ENCODE data around the gene TMEM63A. TPM values are rescaled to one million over a fixed set of nuclear protein-coding genes. Genes with fewer than 3 reads are reported as not detected.

The TMEM63A gene
- total RNA-seq, 3 donors from 2014 or later (not counting 1 experiment from before 2014, with no cell fraction given) = 101 to 166 (median 113) TPM

GRCh38 chr1:225855503-225856300 is 26.5 kb downstream of the TMEM63A start:
- Histone ChIP-seq H3K9me3 (ENCODE audit: control insufficient read depth, insufficient read depth, low read length) (no peaks in the 10 kb centered on the region), H3K4me3 (ENCODE audit: low read length) (no peak overlapping the region), H3K36me3 (ENCODE audit: control insufficient read depth, insufficient read depth, low read length) (peaks cover 69% of the 10 kb centered on the region), H3K27ac (ENCODE audit: low read length) (no peak overlapping the region), H3K27me3 (ENCODE audit: control insufficient read depth, insufficient read depth, low read length) (no peaks in the 10 kb centered on the region), H3K4me1 (ENCODE audit: control insufficient read depth, insufficient read depth, low read length) (peaks cover 29% of the 10 kb centered on the region)
- DNase-seq = no peak
- Mint-ChIP-seq H3K4me3 (no peak overlapping the region), H3K27me3 (ENCODE audit: low read depth in 2 of 2) (no peaks in the 10 kb centered on the region), H3K36me3 (peaks cover 29% of the 10 kb centered on the region), H3K27ac (peak overlapping the region in 1 of 2 donors; percentile 73), H3K9me3 (no peaks in the 10 kb centered on the region), H3K4me1 (peaks cover 19 to 34% of the 10 kb centered on the region in 2 donors)
- intact Hi-C loops (cut with micrococcal nuclease) = no loop called here
- ATAC-seq = no peak
- TF ChIP-seq CTCF (IDR thresholded peaks at IDR 0.05) = no peak
- WGBS (ENCODE audit: insufficient coverage) = 58% methylated on average over 10 of the region's 10 CpGs

GRCh38 chr1:225853441-225853840 is 28.7 kb downstream of the TMEM63A start:
- Histone ChIP-seq H3K4me3 (ENCODE audit: low read length) (no peak overlapping the region), H3K27ac (ENCODE audit: low read length) (no peak overlapping the region), H3K9me3 (ENCODE audit: control insufficient read depth, insufficient read depth, low read length) (no peaks in the 10 kb centered on the region), H3K4me1 (ENCODE audit: control insufficient read depth, insufficient read depth, low read length) (peaks cover 51% of the 10 kb centered on the region), H3K27me3 (ENCODE audit: control insufficient read depth, insufficient read depth, low read length) (no peaks in the 10 kb centered on the region), H3K36me3 (ENCODE audit: control insufficient read depth, insufficient read depth, low read length) (peaks cover 53% of the 10 kb centered on the region)
- 95% methylated on average over 12 of the region's 12 CpGs for WGBS (ENCODE audit: insufficient coverage)
- ATAC-seq (no peak), DNase-seq (no peak)
- peak overlapping the region in 1 of 2 donors; percentile 39 for H3K27ac Mint-ChIP-seq
- TF ChIP-seq CTCF (IDR thresholded peaks at IDR 0.05) = no peak
- H3K4me3 Mint-ChIP-seq = no peak overlapping the region
- H3K36me3 Mint-ChIP-seq = peaks cover 20% of the 10 kb centered on the region
- H3K4me1 Mint-ChIP-seq = peaks cover 36 to 56% of the 10 kb centered on the region in 2 donors
- no peaks in the 10 kb centered on the region for H3K27me3 Mint-ChIP-seq (ENCODE audit: low read depth in 2 of 2)
- no peaks in the 10 kb centered on the region for H3K9me3 Mint-ChIP-seq
- intact Hi-C loops (cut with micrococcal nuclease) = loop anchor here (5.0 kb wide), 1 partner anchor 76 kb away; the partner anchor contains the start of gene SRP9

- H3K36me3 Mint-ChIP-seq = peaks cover 11% of the 10 kb centered on the region
- no peaks in the 10 kb centered on the region for H3K27me3 ChIP-seq (ENCODE audit: control insufficient read depth, insufficient read depth, low read length)
- 72% methylated on average over 10 of the region's 13 CpGs for WGBS (ENCODE audit: insufficient coverage)
- H3K4me3 ChIP-seq (ENCODE audit: low read length) = no peak overlapping the region
- peaks cover 45 to 65% of the 10 kb centered on the region in 2 donors for H3K4me1 Mint-ChIP-seq
- H3K27ac Mint-ChIP-seq = peak overlapping the region; percentile 75 to 87
- no peak for DNase-seq
- peaks cover 60% of the 10 kb centered on the region for H3K4me1 ChIP-seq (ENCODE audit: control insufficient read depth, insufficient read depth, low read length)
- no peaks in the 10 kb centered on the region for H3K9me3 Mint-ChIP-seq
- H3K27me3 Mint-ChIP-seq (ENCODE audit: low read depth in 2 of 2) = no peaks in the 10 kb centered on the region
- TF ChIP-seq CTCF (IDR thresholded peaks at IDR 0.05) = no peak
- H3K4me3 Mint-ChIP-seq = no peak overlapping the region
- no peak for ATAC-seq
- no peak overlapping the region for H3K27ac ChIP-seq (ENCODE audit: low read length)
- intact Hi-C loops (cut with micrococcal nuclease) = loop anchor here (5.0 kb wide), 1 partner anchor 75 kb away; the partner anchor contains the start of gene SRP9
- peaks cover 50% of the 10 kb centered on the region for H3K36me3 ChIP-seq (ENCODE audit: control insufficient read depth, insufficient read depth, low read length)
- no peaks in the 10 kb centered on the region for H3K9me3 ChIP-seq (ENCODE audit: control insufficient read depth, insufficient read depth, low read length)
Measured at GRCh38 chr1:225852413-225853124, 29.6 kb downstream of the TMEM63A start.

Measured in natural killer cell (primary cell).